Forelimb muscle (tissue), 1 donor: Measurements from ENCODE around the gene ARPC1A. TPM values are rescaled to one million over a fixed set of nuclear protein-coding genes. Genes with fewer than 3 reads are reported as not detected.
"Not testable (repeated sequence)": the region's sequence is repeated elsewhere in the genome, so short reads cannot be mapped to it uniquely, and the experiment has no call there.

ENCODE experiments used
- DNase-seq: peaks from one replicate; pipeline ENCODE4 v3.0.0-alpha.2; 2013; ENCODE audit warnings: low read depth
- polyA plus RNA-seq: library from polyadenylated mRNA; unstranded; fragments of 120-200 nt; gene quantifications from one replicate; pipeline ENCODE4 v1.2.1, GENCODE V29; 2013; ENCODE audit not compliant: insufficient read length

The ARPC1A gene
- polyA plus RNA-seq, 1 donor: 55.8 TPM

DNA sequence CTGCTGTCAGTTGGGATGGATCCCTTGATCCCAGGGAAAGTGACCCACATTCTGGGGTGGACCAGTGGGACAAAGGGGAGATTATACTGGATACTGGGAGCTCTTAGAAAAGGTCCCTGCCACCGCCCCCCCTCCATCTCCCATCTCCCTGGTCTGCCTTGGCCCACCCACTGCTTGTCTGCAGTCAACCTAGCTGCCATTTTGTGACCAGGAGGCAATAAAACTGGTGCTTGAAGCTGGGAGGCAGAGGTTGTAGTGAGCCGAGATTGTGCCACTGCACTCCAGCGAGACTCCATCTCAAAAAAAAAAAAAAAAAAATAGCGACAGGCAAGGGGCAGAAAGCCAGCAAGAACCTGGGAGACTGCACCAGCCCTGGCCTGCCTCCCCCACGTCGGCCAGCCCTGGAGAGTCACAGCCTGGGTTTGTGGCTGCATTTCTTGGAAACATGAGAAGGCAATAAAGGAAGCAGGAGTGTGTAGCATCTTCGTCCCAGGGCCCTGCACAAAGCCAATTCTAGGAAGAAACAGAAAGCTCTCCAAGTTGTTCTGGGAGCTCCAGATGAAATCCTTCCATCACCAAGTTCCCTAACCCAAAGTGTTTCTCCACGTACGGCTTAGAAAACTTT is 44.2 kb downstream of the ARPC1A start:
- peak; percentile 41 for DNase-seq

DNA sequence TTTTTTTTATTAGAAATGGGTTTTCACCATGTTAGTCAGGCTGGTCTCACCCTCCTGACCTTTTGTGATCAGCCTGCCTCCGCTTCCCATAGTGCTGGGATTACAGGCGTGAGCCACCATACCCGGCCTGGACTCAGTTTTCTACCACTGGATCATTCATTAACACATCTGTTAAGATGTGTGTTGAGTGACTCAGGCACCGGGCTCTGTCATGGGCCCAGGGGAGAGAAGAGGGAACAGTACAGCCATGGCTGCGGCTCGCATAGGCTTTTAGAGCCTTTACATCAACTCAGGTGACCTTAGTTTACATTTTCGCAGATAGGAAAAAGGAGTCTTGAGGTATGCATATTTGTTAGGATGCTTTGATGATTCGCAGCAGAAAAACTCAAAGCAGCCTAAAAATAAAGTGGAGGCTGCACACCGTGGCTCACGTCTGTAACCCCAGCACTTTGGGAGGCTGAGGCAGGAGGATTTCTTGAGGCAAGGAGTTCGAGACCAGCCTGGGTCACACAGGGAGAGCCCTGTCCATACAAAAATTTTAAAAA is 45.8 kb downstream of the ARPC1A start:
- no peak for DNase-seq

- no peak for DNase-seq
These were observed 46.8 kb downstream of the ARPC1A start for GRCh38 chr7:99372275-99373090.

- DNase-seq: no peak
These were observed 47.7 kb downstream of the ARPC1A start for GRCh38 chr7:99373091-99374066.

GRCh38 chr7:99374111-99375064 is 48.7 kb downstream of the ARPC1A start, which contains the start of gene ARPC1B:
ARPC1B (plus strand) TSS chr7:99374730; CDS start chr7:99385715, 10,985 bp downstream.
- DNase-seq: no peak

DNA sequence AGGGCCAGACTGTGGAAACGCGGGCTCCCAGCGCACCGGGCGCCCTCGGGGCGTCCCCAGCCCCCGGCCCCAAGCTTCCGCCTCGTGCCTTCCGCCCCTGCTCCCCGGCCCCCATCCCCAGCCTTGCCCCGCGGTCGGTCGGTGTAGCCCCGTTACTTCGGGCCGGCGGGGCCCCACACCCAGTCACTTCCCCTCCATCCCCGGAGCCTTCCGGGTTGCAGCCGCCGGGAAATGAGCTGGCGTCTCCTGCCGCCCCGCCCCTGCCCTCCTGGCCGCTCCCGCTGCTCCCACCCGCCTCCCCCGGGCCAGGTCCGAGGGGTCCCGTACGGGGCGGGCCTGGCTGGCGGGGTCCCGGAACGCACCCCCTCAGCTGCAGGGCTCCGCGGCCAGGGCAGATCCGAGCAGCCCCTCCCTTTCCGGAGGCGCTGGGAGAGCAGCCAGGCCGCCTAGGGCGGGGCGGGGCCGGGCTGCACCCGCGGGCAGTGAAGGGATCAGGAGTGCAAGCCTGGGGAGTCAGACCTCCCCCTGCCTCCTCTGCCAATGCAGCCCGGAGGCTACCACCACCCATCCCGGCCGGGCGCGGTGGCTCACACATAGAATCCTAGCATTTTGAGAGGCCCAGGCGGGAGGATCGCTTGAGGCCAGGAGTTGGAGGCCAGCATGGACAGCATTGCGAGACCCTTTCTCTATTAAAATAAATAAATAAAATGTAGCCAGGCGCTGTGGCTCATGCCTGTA is 49.5 kb downstream of the ARPC1A start:
- no peak for DNase-seq

DNA sequence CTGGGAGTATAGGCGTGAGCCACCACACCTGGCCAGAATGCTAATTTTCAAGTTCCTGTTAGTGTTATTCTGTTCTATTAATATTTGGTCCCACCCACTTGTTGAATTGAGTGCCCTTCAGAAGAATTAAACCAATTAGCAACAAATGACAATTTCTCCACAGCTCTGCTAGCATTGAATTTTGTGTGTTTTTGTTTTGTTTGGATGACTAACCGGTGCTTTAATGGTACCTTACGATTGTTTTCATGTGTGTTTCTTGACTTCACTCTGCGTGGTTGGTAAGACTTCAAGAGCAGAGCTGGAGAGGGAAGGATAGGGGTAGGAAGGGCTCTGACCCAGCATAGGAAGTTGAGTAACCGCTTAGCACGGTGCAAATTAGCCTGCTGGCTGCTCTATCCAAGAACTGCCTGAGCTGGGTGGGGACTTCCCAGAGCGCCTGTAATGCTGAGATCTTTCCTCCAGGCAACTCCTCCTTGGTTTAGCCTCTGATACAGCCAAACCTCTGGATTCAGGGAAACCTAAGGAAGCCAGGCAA is 53.4 kb downstream of the ARPC1A start:
- peak; percentile 65 for DNase-seq

- not testable (repeated sequence) for DNase-seq
These were observed 54.0 kb downstream of the ARPC1A start for GRCh38 chr7:99379693-99380031.

DNA sequence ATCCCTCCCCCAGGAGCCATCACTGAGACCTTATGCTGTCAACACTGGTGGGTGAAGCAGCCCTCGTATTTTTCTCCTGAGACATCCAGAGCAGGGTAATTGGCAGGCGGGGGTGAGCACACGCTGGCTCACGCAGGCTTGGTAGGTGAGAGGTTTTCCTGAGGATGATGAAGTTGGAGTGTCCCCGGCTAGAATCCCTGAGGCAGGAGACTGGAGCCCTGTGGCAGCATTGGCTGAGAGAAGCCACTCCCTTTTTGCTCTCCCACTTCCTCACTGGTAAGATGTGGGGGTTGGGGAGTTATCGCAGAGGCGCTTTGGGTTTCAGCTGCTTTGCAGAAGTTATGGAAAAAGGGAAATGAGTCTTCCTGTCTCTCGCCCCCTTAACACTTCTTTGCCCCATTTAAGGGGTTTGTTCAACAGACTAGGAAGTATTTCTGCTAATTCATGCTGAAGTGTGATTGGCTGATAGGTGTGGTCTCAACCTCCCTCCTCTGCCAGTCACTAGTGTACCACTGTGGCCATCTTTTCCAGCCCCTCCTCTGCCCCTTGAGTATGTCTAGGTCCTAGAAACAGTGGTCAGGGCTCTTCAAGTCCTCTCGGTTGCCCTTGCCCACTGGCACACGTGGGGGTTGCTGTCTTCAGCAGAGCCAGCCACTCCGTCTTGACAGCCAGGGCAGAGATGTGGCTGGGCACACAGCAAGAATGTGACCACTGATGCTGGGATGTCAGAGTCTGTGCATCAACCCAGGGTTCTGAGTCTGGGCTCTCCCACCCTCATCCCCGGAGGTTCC is 54.5 kb downstream of the ARPC1A start:
- peak; percentile 34 for DNase-seq

GRCh38 chr7:99380823-99381663 is 55.3 kb downstream of the ARPC1A start:
- DNase-seq: no peak

DNA sequence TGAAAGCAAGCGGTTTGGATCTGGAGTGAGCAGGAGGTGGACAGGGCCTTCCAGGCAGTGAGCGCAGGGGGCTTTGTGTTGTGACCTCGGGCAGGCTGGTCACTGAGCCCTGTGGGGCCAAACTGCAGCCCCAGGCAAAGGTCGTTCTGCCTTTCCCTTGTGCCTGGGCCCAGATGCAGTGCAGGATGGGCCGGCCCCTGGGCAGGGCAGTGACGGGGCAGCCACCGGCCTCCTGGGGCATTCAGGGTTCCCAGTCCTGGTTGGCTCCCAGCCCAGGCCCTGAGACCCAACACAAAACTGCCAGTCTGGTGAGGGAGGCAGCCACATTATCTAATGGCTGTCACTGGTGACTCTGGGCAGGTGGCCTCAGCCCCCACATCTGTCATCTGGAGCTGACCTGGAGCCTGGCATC is 56.0 kb downstream of the ARPC1A start:
- no peak for DNase-seq

- DNase-seq: no peak
These were observed 57.5 kb downstream of the ARPC1A start for GRCh38 chr7:99383203-99383602.

DNA sequence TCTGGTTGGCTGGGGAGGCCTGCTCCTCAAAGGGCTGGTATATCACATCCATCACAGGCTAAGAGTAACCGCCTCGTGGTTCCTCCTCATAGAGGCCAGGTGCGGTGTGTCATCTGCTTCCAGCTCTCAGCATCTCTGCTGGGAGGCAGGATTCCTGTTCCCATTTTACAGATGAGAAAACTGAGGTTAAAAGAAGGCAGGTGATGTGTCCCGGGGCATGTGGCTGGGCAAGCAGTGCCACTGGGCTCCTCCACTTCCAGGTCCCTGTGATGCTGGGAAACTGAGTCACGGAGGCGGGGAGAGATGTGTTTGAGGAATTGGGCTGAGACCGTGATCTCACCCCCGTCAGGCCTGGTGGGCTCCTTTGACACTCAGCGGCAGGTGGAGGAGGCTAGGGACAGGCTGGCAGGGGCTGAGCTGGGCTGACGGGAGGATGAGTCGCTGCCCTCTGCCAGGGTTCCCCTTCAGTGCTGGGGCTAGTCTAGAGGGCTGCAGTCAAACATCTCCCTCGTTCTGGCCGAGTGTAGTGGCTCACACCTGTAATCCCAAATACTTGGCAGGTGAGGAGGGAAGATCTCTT is 58.2 kb downstream of the ARPC1A start:
- DNase-seq: no peak

DNA sequence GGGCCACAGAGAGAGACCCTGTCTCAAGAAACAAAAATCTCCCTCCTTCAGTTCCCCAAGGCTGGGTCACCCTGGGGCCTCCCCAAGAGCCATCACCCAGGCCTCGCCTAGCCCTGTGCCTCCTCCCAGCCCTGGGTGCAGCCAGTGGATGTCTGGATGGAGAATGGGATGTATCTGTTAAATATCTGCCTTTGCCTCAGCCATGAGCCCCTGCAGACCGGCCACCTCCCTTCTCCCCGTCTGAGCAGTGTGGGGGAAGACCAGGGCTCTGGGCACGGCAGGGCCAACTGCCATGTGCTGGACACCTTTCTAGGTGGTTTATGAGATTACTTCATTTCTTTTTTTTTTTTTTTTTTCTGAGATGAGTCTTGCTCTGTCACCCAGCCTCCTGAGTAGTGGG is 58.8 kb downstream of the ARPC1A start:
- DNase-seq: no peak

- no peak for DNase-seq
These were observed 59.9 kb downstream of the ARPC1A start for GRCh38 chr7:99385564-99385963.

DNA sequence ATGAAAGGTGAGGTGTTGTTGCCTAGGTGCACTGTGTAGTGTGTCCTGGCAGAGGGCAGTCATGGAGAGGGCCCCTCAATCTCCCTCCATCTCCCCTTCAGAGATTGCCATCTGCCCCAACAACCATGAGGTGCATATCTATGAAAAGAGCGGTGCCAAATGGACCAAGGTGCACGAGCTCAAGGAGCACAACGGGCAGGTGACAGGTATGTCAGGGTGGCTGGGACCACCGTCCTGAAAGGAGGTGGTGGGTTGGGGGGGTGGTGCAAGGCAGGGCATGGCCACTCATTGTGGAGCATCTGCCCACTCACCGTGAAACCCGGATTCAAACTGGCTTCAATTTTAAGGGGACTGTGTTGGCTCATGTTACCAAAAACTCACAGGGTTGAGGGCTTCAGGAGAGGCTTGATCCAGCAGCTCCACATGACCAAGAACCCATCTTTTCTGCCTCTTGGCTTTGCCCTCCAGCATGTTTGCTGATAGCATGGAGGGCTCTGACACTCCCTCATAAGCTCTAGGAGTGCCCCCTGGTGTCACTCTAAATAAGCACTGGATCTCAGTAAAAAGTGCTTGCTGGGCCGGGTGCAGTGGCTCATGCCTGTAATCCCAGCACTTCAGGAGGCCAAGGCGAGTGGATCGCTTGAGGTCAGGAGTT is 61.0 kb downstream of the ARPC1A start:
- no peak for DNase-seq

DNA sequence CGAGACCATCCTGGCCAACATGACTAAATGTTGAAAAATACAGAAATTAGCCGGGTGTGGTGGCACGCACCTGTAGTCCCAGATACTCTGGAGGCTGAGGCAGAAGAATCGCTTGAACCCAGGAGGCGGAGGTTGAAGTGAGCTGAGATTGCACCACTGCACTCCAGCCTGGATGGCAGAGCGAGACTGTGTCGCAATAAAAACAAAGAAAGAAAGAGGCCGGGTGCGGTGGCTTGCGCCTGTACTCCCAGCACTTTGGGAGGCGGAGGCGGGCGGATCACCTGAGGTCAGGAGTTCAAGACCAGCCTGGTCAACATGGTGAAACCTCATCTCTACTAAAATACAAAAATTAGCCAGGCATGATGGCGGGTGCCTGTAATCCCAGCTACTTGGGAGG is 61.5 kb downstream of the ARPC1A start:
- DNase-seq: not testable (repeated sequence)
